Stimulated activated effector memory CD8-positive, alpha-beta T cell treated with anti-CD3 and anti-CD28 coated beads, Interleukin-12 subunit alpha, Interleukin-12 subunit beta, amount 100 ng/mL, for 72 hours (primary cell): ENCODE data around the gene GNAS.
A peak's percentile ranks its signal among the peaks of the same experiment; 100 is the strongest.

ENCODE experiments used
- ATAC-seq: fragments of 150-1000 bp; cut with Tn5 transposase; 2 replicates; pipeline ENCODE4 v1.10.0; 2021
- DNase-seq, 2 donors: peaks; one replicate each; pipeline ENCODE4 v3.0.0; 2021 to 2022; ENCODE audit warnings: low spot score in 2 of 2
- H3K27ac Mint-ChIP-seq: one replicate; pipeline ENCODE4 v1.8.0; 2022; ENCODE audit warnings: mild to moderate bottlenecking, mixed read lengths
- H3K36me3 Mint-ChIP-seq: one replicate; pipeline ENCODE4 v1.8.0; 2022; ENCODE audit warnings: mild to moderate bottlenecking, mixed read lengths
- H3K4me1 Mint-ChIP-seq: one replicate; pipeline ENCODE4 v1.8.0; 2022; ENCODE audit warnings: mixed read lengths
- H3K4me3 Mint-ChIP-seq: one replicate; pipeline ENCODE4 v1.8.0; 2022; ENCODE audit warnings: mild to moderate bottlenecking, mixed read lengths
- H3K9me3 Mint-ChIP-seq: one replicate; pipeline ENCODE4 v1.8.0; 2022; ENCODE audit warnings: mixed read lengths

Gene GNAS

GRCh38 chr20:58839991-58840747 is 12.3 kb upstream of the GNAS start:
- Mint-ChIP-seq H3K27ac (no peak overlapping the region), H3K4me1 (peaks cover 18% of the 10 kb centered on the region), H3K9me3 (no peaks in the 10 kb centered on the region), H3K4me3 (peak overlapping the region; percentile 6), H3K36me3 (no peaks in the 10 kb centered on the region)
- ATAC-seq (no peak), DNase-seq (no peak)

- DNase-seq (no peak), ATAC-seq (no peak)
- Mint-ChIP-seq H3K36me3 (no peaks in the 10 kb centered on the region), H3K9me3 (no peaks in the 10 kb centered on the region), H3K27ac (no peak overlapping the region), H3K4me1 (peaks cover 18% of the 10 kb centered on the region), H3K4me3 (no peak overlapping the region)
Observed at GRCh38 chr20:58840816-58841538, 11.5 kb upstream of the GNAS start.

- H3K4me1 Mint-ChIP-seq: peaks cover 18% of the 10 kb centered on the region
- DNase-seq (no peak), ATAC-seq (no peak)
- H3K27ac Mint-ChIP-seq: no peak overlapping the region
- H3K9me3 Mint-ChIP-seq: no peaks in the 10 kb centered on the region
- no peak overlapping the region for H3K4me3 Mint-ChIP-seq
- no peaks in the 10 kb centered on the region for H3K36me3 Mint-ChIP-seq
Observed at GRCh38 chr20:58841539-58842264, 10.8 kb upstream of the GNAS start.

- Mint-ChIP-seq H3K27ac (no peak overlapping the region), H3K9me3 (no peaks in the 10 kb centered on the region), H3K4me1 (peaks cover 21% of the 10 kb centered on the region), H3K4me3 (no peak overlapping the region), H3K36me3 (no peaks in the 10 kb centered on the region)
- DNase-seq (no peak), ATAC-seq (no peak)
Observed at GRCh38 chr20:58842276-58842675, 10.2 kb upstream of the GNAS start.

GRCh38 chr20:58843128-58843556 is 9.4 kb upstream of the GNAS start:
- peaks cover 23% of the 10 kb centered on the region for H3K4me1 Mint-ChIP-seq
- ATAC-seq (no peak), DNase-seq (no peak)
- no peak overlapping the region for H3K27ac Mint-ChIP-seq
- no peaks in the 10 kb centered on the region for H3K36me3 Mint-ChIP-seq
- H3K9me3 Mint-ChIP-seq: no peaks in the 10 kb centered on the region
- no peak overlapping the region for H3K4me3 Mint-ChIP-seq

- no peak for ATAC-seq
- H3K4me3 Mint-ChIP-seq: no peak overlapping the region
- DNase-seq: no peak
- peaks cover 29% of the 10 kb centered on the region for H3K4me1 Mint-ChIP-seq
- H3K27ac Mint-ChIP-seq: no peak overlapping the region
- H3K9me3 Mint-ChIP-seq: no peaks in the 10 kb centered on the region
- H3K36me3 Mint-ChIP-seq: no peaks in the 10 kb centered on the region
Observed at GRCh38 chr20:58845706-58846105, 6.8 kb upstream of the GNAS start.

- H3K4me1 Mint-ChIP-seq: peaks cover 46% of the 10 kb centered on the region
- H3K4me3 Mint-ChIP-seq: no peak overlapping the region
- no peak for DNase-seq
- no peak overlapping the region for H3K27ac Mint-ChIP-seq
- no peaks in the 10 kb centered on the region for H3K36me3 Mint-ChIP-seq
- no peaks in the 10 kb centered on the region for H3K9me3 Mint-ChIP-seq
- no peak for ATAC-seq
Observed at GRCh38 chr20:58847463-58847862, 5.1 kb upstream of the GNAS start.

- ATAC-seq (peak; percentile 85), DNase-seq (peak; percentile 56 to 86)
- Mint-ChIP-seq H3K9me3 (no peaks in the 10 kb centered on the region), H3K36me3 (no peaks in the 10 kb centered on the region), H3K4me1 (peaks cover 51% of the 10 kb centered on the region), H3K4me3 (peak within 1 kb of the TSS; percentile 83), H3K27ac (peak within 1 kb of the TSS; percentile 79)
Observed at GRCh38 chr20:58850693-58851174, 1.8 kb upstream of the GNAS start, which contains the start of gene GNAS-AS1. GNAS-AS1 (minus strand) TSS chr20:58850902.

GRCh38 chr20:58851221-58851968 is 1.1 kb upstream of the GNAS start:
- H3K4me1 Mint-ChIP-seq: peaks cover 56% of the 10 kb centered on the region

GRCh38 chr20:58851969-58852458 is 502 bp upstream of the GNAS start:
- Mint-ChIP-seq H3K36me3 (no peaks in the 10 kb centered on the region), H3K9me3 (no peaks in the 10 kb centered on the region), H3K4me3 (peak overlapping the region; percentile 83), H3K4me1 (peaks cover 55% of the 10 kb centered on the region), H3K27ac (no peak overlapping the region)
- ATAC-seq (no peak), DNase-seq (peak in 1 of 2 donors; percentile 50)

More at GRCh38 chr20:58851221-58851968, 1.1 kb upstream of the GNAS start:
- Mint-ChIP-seq H3K9me3 (no peaks in the 10 kb centered on the region), H3K4me3 (peak overlapping the region; percentile 83), H3K27ac (no peak overlapping the region), H3K36me3 (no peaks in the 10 kb centered on the region)
- ATAC-seq (peak; percentile 3), DNase-seq (no peak)

GRCh38 chr20:58853466-58853865 is 950 bp downstream of the GNAS start:
- no peak for ATAC-seq
- no peak for DNase-seq
- no peaks in the 10 kb centered on the region for H3K36me3 Mint-ChIP-seq
- H3K9me3 Mint-ChIP-seq: no peaks in the 10 kb centered on the region
- no peak overlapping the region for H3K4me3 Mint-ChIP-seq
- H3K4me1 Mint-ChIP-seq: peaks cover 42% of the 10 kb centered on the region
- no peak overlapping the region for H3K27ac Mint-ChIP-seq

- Mint-ChIP-seq H3K4me3 (peak overlapping the region; percentile 59), H3K27ac (no peak overlapping the region), H3K36me3 (no peaks in the 10 kb centered on the region), H3K9me3 (no peaks in the 10 kb centered on the region), H3K4me1 (peaks cover 41% of the 10 kb centered on the region)
- ATAC-seq (no peak), DNase-seq (no peak)
Observed at GRCh38 chr20:58853976-58854637, 1.6 kb downstream of the GNAS start.

GRCh38 chr20:58854638-58855471 is 2.3 kb downstream of the GNAS start:
- H3K9me3 Mint-ChIP-seq: no peaks in the 10 kb centered on the region
- no peaks in the 10 kb centered on the region for H3K36me3 Mint-ChIP-seq
- ATAC-seq (no peak), DNase-seq (no peak)
- H3K4me1 Mint-ChIP-seq: peaks cover 36% of the 10 kb centered on the region
- H3K27ac Mint-ChIP-seq: no peak overlapping the region
- peak overlapping the region; percentile 59 for H3K4me3 Mint-ChIP-seq
